ENCODE data around the gene RPA1.

RPA1 gene

GRCh38 chr17:1861391-1862010, 31.7 kb downstream of the RPA1 start:
- in situ Hi-C loops (cut with HindIII; ENCODE audit: low sequenced_read_pairs): loop anchor here (5.0 kb wide), 1 partner anchor 171 kb away; the partner anchor contains the start of gene DPH1
- TF ChIP-seq CTCF (IDR thresholded peaks at IDR 0.05; ENCODE audit: low read depth, low read length, missing control alignments): no peak
- no peak for DNase-seq (ENCODE audit: low read depth)
- H3K4me3 ChIP-seq (ENCODE audit: low read depth, low read length): no peak overlapping the region

- H3K4me3 ChIP-seq (ENCODE audit: low read depth, low read length): no peak overlapping the region
- TF ChIP-seq CTCF (IDR thresholded peaks at IDR 0.05; ENCODE audit: low read depth, low read length, missing control alignments): peak; percentile 58
- in situ Hi-C loops (cut with HindIII; ENCODE audit: low sequenced_read_pairs): no loop called here
- no peak for DNase-seq (ENCODE audit: low read depth)
These were observed 35.6 kb downstream of the RPA1 start for GRCh38 chr17:1865252-1866037.

GRCh38 chr17:1867307-1867706, 37.5 kb downstream of the RPA1 start:
- in situ Hi-C loops (cut with HindIII; ENCODE audit: low sequenced_read_pairs): no loop called here
- DNase-seq (ENCODE audit: low read depth): no peak
- no peak for TF ChIP-seq CTCF (IDR thresholded peaks at IDR 0.05; ENCODE audit: low read depth, low read length, missing control alignments)

GRCh38 chr17:1868090-1868489, 38.3 kb downstream of the RPA1 start:
- in situ Hi-C loops (cut with HindIII; ENCODE audit: low sequenced_read_pairs): no loop called here
- TF ChIP-seq CTCF (IDR thresholded peaks at IDR 0.05; ENCODE audit: low read depth, low read length, missing control alignments): no peak
- DNase-seq (ENCODE audit: low read depth): no peak
- no peak overlapping the region for H3K4me3 ChIP-seq (ENCODE audit: low read depth, low read length)

More at GRCh38 chr17:1867307-1867706, 37.5 kb downstream of the RPA1 start:
- H3K4me3 ChIP-seq (ENCODE audit: low read depth, low read length): no peak overlapping the region

GRCh38 chr17:1870592-1870991, 40.8 kb downstream of the RPA1 start:
- no peak for DNase-seq (ENCODE audit: low read depth)
- in situ Hi-C loops (cut with HindIII; ENCODE audit: low sequenced_read_pairs): no loop called here
- TF ChIP-seq CTCF (IDR thresholded peaks at IDR 0.05; ENCODE audit: low read depth, low read length, missing control alignments): no peak
- no peak overlapping the region for H3K4me3 ChIP-seq (ENCODE audit: low read depth, low read length)

GRCh38 chr17:1871756-1872155, 42.0 kb downstream of the RPA1 start:
- DNase-seq (ENCODE audit: low read depth): no peak
- in situ Hi-C loops (cut with HindIII; ENCODE audit: low sequenced_read_pairs): no loop called here
- no peak overlapping the region for H3K4me3 ChIP-seq (ENCODE audit: low read depth, low read length)
- no peak for TF ChIP-seq CTCF (IDR thresholded peaks at IDR 0.05; ENCODE audit: low read depth, low read length, missing control alignments)
